ENCODE results near the gene ZNF574. TPM values are rescaled to one million over a fixed set of nuclear protein-coding genes. Genes with fewer than 3 reads are reported as not detected.

Gene ZNF574
- total RNA-seq, 1 experiment from 2014 or later, result 27.5 TPM

DNA sequence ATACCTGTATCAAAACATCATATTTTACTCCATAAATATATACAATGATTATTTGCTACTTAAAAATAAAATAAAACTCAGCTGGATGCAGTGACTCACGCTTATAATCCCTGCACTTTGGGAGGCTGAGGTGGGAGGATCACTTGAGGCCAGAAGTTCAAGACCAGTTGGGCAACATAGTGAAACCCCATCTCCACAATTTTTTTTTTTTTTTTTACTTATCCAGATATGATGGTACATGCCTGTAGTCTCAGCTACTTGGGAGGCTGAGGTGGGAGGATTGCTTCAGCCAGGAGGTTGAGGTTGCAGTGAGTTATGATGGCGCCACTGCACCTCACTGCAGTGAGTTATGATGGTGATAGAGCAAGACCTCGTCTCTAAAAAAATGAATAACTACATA is 33.9 kb downstream of the ZNF574 start:
- CTCF ChIA-PET, result interaction anchor here (1.5 kb wide), 1 partner anchor 170 kb away, joined by 7 read pairs; no protein-coding TSS in a partner anchor
- TF ChIP-seq, protein P1, sequence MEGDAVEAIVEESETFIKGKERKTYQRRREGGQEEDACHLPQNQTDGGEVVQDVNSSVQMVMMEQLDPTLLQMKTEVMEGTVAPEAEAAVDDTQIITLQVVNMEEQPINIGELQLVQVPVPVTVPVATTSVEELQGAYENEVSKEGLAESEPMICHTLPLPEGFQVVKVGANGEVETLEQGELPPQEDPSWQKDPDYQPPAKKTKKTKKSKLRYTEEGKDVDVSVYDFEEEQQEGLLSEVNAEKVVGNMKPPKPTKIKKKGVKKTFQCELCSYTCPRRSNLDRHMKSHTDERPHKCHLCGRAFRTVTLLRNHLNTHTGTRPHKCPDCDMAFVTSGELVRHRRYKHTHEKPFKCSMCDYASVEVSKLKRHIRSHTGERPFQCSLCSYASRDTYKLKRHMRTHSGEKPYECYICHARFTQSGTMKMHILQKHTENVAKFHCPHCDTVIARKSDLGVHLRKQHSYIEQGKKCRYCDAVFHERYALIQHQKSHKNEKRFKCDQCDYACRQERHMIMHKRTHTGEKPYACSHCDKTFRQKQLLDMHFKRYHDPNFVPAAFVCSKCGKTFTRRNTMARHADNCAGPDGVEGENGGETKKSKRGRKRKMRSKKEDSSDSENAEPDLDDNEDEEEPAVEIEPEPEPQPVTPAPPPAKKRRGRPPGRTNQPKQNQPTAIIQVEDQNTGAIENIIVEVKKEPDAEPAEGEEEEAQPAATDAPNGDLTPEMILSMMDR (conservative IDR thresholded peaks at IDR 0.05; ENCODE audit: low read depth, low read length), result no peak
- no peak for TF ChIP-seq EZH2 (IDR thresholded peaks at IDR 0.05; ENCODE audit: borderline replicate concordance, low read depth, low read length, poor library complexity, severe bottlenecking)
- H3K27me3 ChIP-seq (replicated peaks; ENCODE audit: insufficient read depth, low read depth, low read length, poor library complexity), result no peaks in the 10 kb centered on the region
- BruUV-seq (replicated peaks), result no TSS peak
- DNase-seq (ENCODE audit: low spot score), result no peak
- H3K9me3 ChIP-seq (ENCODE audit: low read depth, low read length, poor library complexity, severe bottlenecking), result no peaks in the 10 kb centered on the region
- H3K27ac ChIP-seq (ENCODE audit: low read depth, low read length, poor library complexity, severe bottlenecking), result no peak overlapping the region
- H3K4me1 ChIP-seq (ENCODE audit: insufficient read depth, low read length, poor library complexity, severe bottlenecking), result peaks cover 13% of the 10 kb centered on the region
- intact Hi-C loops (cut with micrococcal nuclease; ENCODE audit: unreplicated experiment), result loop anchor here (5.0 kb wide), 3 partner anchors 217 to 327 kb away; partner anchors contain the start of gene MEGF8
- H3K4me3 ChIP-seq (ENCODE audit: low read depth, low read length, poor library complexity, severe bottlenecking), result no peak overlapping the region
- POLR2A ChIA-PET (ENCODE audit: low non-redundant PET), result no interaction called here
- H3K36me3 ChIP-seq (ENCODE audit: insufficient read depth, low read length, poor library complexity, severe bottlenecking), result no peaks in the 10 kb centered on the region

DNA sequence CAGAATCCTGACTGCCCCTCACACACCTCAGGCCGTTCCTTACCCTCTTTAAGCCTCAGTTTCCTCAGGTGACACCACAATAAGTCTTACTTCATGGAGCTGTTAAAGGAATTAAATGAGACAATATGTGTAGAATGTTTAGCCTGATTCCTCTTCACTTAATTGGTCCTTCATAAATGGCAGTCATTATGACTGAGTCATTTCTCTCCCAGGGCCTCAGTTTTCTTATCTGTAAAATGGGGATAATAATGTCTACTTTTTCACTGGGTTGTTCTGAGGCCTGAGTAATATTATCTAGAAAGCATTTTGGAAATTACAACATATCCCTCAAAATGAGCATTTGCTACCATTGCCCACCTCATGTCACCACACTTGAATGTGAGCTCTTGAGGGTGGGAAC is 34.7 kb downstream of the ZNF574 start:
- Histone ChIP-seq H3K36me3 (ENCODE audit: insufficient read depth, low read length, poor library complexity, severe bottlenecking) (no peaks in the 10 kb centered on the region), H3K9me3 (ENCODE audit: low read depth, low read length, poor library complexity, severe bottlenecking) (no peaks in the 10 kb centered on the region), H3K4me1 (ENCODE audit: insufficient read depth, low read length, poor library complexity, severe bottlenecking) (peaks cover 13% of the 10 kb centered on the region), H3K4me3 (ENCODE audit: low read depth, low read length, poor library complexity, severe bottlenecking) (no peak overlapping the region), H3K27me3 (replicated peaks; ENCODE audit: insufficient read depth, low read depth, low read length, poor library complexity) (no peaks in the 10 kb centered on the region), H3K27ac (ENCODE audit: low read depth, low read length, poor library complexity, severe bottlenecking) (no peak overlapping the region)
- intact Hi-C loops (cut with micrococcal nuclease; ENCODE audit: unreplicated experiment), result no loop called here
- no TSS peak for BruUV-seq (replicated peaks)
- ChIA-PET CTCF (no interaction called here), POLR2A (ENCODE audit: low non-redundant PET) (no interaction called here)
- no peak for DNase-seq (ENCODE audit: low spot score)
- no peak for TF ChIP-seq EZH2 (IDR thresholded peaks at IDR 0.05; ENCODE audit: borderline replicate concordance, low read depth, low read length, poor library complexity, severe bottlenecking)
- TF ChIP-seq, protein P1 (conservative IDR thresholded peaks at IDR 0.05; ENCODE audit: low read depth, low read length), result no peak

DNA sequence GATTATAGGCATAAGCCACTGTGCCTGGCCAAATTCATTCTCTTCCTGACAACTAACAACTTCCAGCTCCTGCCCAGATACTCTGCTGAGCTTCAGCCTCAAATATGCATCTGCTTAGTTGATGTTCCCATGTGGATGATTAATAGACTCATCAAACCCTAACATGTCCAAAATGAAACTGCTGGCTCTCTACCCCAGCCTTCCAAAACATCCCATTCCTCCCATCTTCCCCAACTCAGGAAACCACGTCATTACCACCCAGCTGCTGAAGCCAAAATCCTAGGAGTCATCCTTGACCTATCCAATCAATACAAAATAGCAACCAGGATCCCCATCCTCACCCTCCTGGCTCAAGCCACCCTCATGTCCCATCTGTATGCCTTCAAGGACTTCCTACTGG is 35.4 kb downstream of the ZNF574 start:
- Histone ChIP-seq H3K27me3 (replicated peaks; ENCODE audit: insufficient read depth, low read depth, low read length, poor library complexity) (no peaks in the 10 kb centered on the region), H3K9me3 (ENCODE audit: low read depth, low read length, poor library complexity, severe bottlenecking) (no peaks in the 10 kb centered on the region), H3K4me1 (ENCODE audit: insufficient read depth, low read length, poor library complexity, severe bottlenecking) (peaks cover 13% of the 10 kb centered on the region), H3K4me3 (ENCODE audit: low read depth, low read length, poor library complexity, severe bottlenecking) (no peak overlapping the region), H3K27ac (ENCODE audit: low read depth, low read length, poor library complexity, severe bottlenecking) (no peak overlapping the region), H3K36me3 (ENCODE audit: insufficient read depth, low read length, poor library complexity, severe bottlenecking) (no peaks in the 10 kb centered on the region)
- ChIA-PET POLR2A (ENCODE audit: low non-redundant PET) (no interaction called here), CTCF (no interaction called here)
- BruUV-seq (replicated peaks), result no TSS peak
- intact Hi-C loops (cut with micrococcal nuclease; ENCODE audit: unreplicated experiment), result no loop called here
- DNase-seq (ENCODE audit: low spot score), result no peak
- TF ChIP-seq, protein P1 (conservative IDR thresholded peaks at IDR 0.05; ENCODE audit: low read depth, low read length), result no peak
- no peak for TF ChIP-seq EZH2 (IDR thresholded peaks at IDR 0.05; ENCODE audit: borderline replicate concordance, low read depth, low read length, poor library complexity, severe bottlenecking)
